Neural cell (in vitro differentiated cells): Measurements from ENCODE around the gene FAM162B. TPM values are rescaled to one million over a fixed set of nuclear protein-coding genes. Genes with fewer than 3 reads are reported as not detected.
"Not testable (repeated sequence)": the region's sequence is repeated elsewhere in the genome, so short reads cannot be mapped to it uniquely, and the experiment has no call there.

Source experiments
- H2AFZ ChIP-seq: fragments of 200-600, 300-800 bp; sonication (generic), shearing (Covaris generic); 2 replicates; pipeline ENCODE4 v1.6.0; 2014; ENCODE audit warnings: low read depth, mild to moderate bottlenecking, antibody characterized with exemption, low read length, moderate library complexity
- H3F3A ChIP-seq: fragments of 200-600 bp; shearing (Covaris generic); 2 replicates; pipeline ENCODE4 v1.6.1; 2016; ENCODE audit warnings: mild to moderate bottlenecking, moderate library complexity, mixed read lengths, antibody characterized with exemption, low read length; ENCODE audit not compliant: insufficient read depth, poor library complexity, severe bottlenecking
- H3K27ac ChIP-seq: fragments of 200-600, 300-800 bp; sonication (generic), shearing (Covaris generic); 2 replicates; pipeline ENCODE4 v1.5.1; 2014; ENCODE audit warnings: mild to moderate bottlenecking, low read length, moderate library complexity
- H3K27me3 ChIP-seq: fragments of 300-800, 200-600 bp; sonication (generic), shearing (Covaris generic); 2 replicates; pipeline ENCODE4 v1.6.0; 2014; ENCODE audit warnings: mild to moderate bottlenecking, low read depth, low read length, moderate library complexity; ENCODE audit not compliant: insufficient read depth
- H3K36me3 ChIP-seq: fragments of 300-800, 200-600 bp; sonication (generic), shearing (Covaris generic); 2 replicates; pipeline ENCODE4 v1.5.1; 2014; ENCODE audit warnings: mild to moderate bottlenecking, antibody characterized with exemption, low read length, moderate library complexity; ENCODE audit not compliant: insufficient read depth
- H3K4me2 ChIP-seq: fragments of 300-800, 200-600 bp; sonication (generic), shearing (Covaris generic); 2 replicates; pipeline ENCODE4 v1.6.0; 2014; ENCODE audit warnings: mild to moderate bottlenecking, low read length
- H3K4me3 ChIP-seq: fragments of 300-800, 200-600 bp; sonication (generic), shearing (Covaris generic); 2 replicates; pipeline ENCODE4 v1.5.1; 2014; ENCODE audit warnings: mild to moderate bottlenecking, low read length, moderate library complexity
- H3K79me2 ChIP-seq: fragments of 200-600 bp; shearing (Covaris generic); replicated peaks from 2 replicates; pipeline ENCODE4 v1.6.0; 2014; ENCODE audit warnings: mild to moderate bottlenecking, low read length, moderate library complexity; ENCODE audit not compliant: insufficient read depth
- H3K9ac ChIP-seq: fragments of 300-800, 200-600 bp; sonication (generic), shearing (Covaris generic); 2 replicates; pipeline ENCODE4 v1.6.1; 2016; ENCODE audit warnings: mild to moderate bottlenecking, low read length, mixed read lengths
- H3K9me2 ChIP-seq: fragments of 200-600 bp; shearing (Covaris generic); 2 replicates; pipeline ENCODE4 v1.6.1; 2016; ENCODE audit warnings: mild to moderate bottlenecking, low read length, mixed read lengths; ENCODE audit not compliant: insufficient read depth
- H3K9me3 ChIP-seq: fragments of 200-600, 300-800 bp; sonication (generic), shearing (Covaris generic); 2 replicates; pipeline ENCODE4 v1.6.1; 2016; ENCODE audit warnings: mild to moderate bottlenecking, mixed run types, low read length, moderate library complexity, mixed read lengths
- H4K20me1 ChIP-seq: fragments of 200-600 bp; shearing (Covaris generic); 2 replicates; pipeline ENCODE4 v1.6.1; 2016; ENCODE audit warnings: mild to moderate bottlenecking, mixed run types; ENCODE audit not compliant: insufficient read depth
- CTCF ChIP-seq: fragments of 450-650 bp; IDR thresholded peaks from 2 replicates; pipeline ENCODE4 v1.5.1; 2014; ENCODE audit warnings: antibody characterized with exemption, mild to moderate bottlenecking, moderate library complexity; ENCODE audit not compliant: poor library complexity, severe bottlenecking
- EP300 ChIP-seq: fragments of 450-650 bp; conservative IDR thresholded peaks from 2 replicates; pipeline ENCODE4 v1.6.1; 2014; ENCODE audit warnings: antibody characterized with exemption, mild to moderate bottlenecking, moderate library complexity; ENCODE audit not compliant: poor library complexity, severe bottlenecking
- EZH2 ChIP-seq: fragments of 200-600, 300-800 bp; shearing (Covaris generic), sonication (generic); IDR thresholded peaks from 2 replicates; pipeline ENCODE4 v1.6.1; 2014; ENCODE audit warnings: antibody characterized with exemption, low read length, borderline replicate concordance, mild to moderate bottlenecking; ENCODE audit not compliant: insufficient read depth, poor library complexity, severe bottlenecking
- MXI1 ChIP-seq: fragments of 450-650 bp; conservative IDR thresholded peaks from 2 replicates; pipeline ENCODE4 v1.6.1; 2014; ENCODE audit warnings: antibody characterized with exemption, mild to moderate bottlenecking; ENCODE audit not compliant: poor library complexity, severe bottlenecking
- POLR2AphosphoS5 ChIP-seq: IDR thresholded peaks from 2 replicates; pipeline ENCODE4 v1.6.1; 2012
- RAD21 ChIP-seq: fragments of 450-650 bp; conservative IDR thresholded peaks from 2 replicates; pipeline ENCODE4 v1.6.1; 2014; ENCODE audit warnings: antibody characterized with exemption, mild to moderate bottlenecking, moderate library complexity
- SMC3 ChIP-seq: fragments of 450-650 bp; conservative IDR thresholded peaks from 2 replicates; pipeline ENCODE4 v1.6.1; 2014; ENCODE audit warnings: antibody characterized with exemption, mild to moderate bottlenecking, moderate library complexity; ENCODE audit not compliant: poor library complexity
- TAF1 ChIP-seq: IDR thresholded peaks from 2 replicates; pipeline ENCODE4 v1.6.1; 2012; ENCODE audit warnings: low read depth
- polyA plus RNA-seq: library from polyadenylated mRNA; depleted of rRNA; stranded (reverse); fragments of >200 nt; gene quantifications from 2 replicates; pipeline ENCODE4 v1.2.3, GENCODE V29; 2014
- TF ChIP-seq, protein P1 (sequence below): IDR thresholded peaks from 2 replicates; pipeline ENCODE4 v1.6.1; 2012; ENCODE audit warnings: borderline replicate concordance

Gene FAM162B
- polyA plus RNA-seq, 1 donor from 2014 or later = not detected

- Histone ChIP-seq H4K20me1 (no peaks in the 10 kb centered on the region), H3K4me3 (no peak overlapping the region), H3K9me3 (no peaks in the 10 kb centered on the region), H3K9me2 (no peaks in the 10 kb centered on the region), H3K79me2 (no peaks in the 10 kb centered on the region), H3K36me3 (peaks cover 6% of the 10 kb centered on the region), H3K27me3 (no peaks in the 10 kb centered on the region), H3K9ac (no peak overlapping the region), H3K4me2 (no peak overlapping the region), H2AFZ (no peak overlapping the region), H3F3A (no peaks in the 10 kb centered on the region), H3K27ac (no peak overlapping the region)
- TF ChIP-seq POLR2AphosphoS5 = no peak
- no peak for TF ChIP-seq EZH2
- no peak for TF ChIP-seq CTCF
- TF ChIP-seq SMC3 = no peak
- no peak for TF ChIP-seq RAD21
- TF ChIP-seq MXI1 = no peak
- TF ChIP-seq EP300 = no peak
- TF ChIP-seq, protein P1, sequence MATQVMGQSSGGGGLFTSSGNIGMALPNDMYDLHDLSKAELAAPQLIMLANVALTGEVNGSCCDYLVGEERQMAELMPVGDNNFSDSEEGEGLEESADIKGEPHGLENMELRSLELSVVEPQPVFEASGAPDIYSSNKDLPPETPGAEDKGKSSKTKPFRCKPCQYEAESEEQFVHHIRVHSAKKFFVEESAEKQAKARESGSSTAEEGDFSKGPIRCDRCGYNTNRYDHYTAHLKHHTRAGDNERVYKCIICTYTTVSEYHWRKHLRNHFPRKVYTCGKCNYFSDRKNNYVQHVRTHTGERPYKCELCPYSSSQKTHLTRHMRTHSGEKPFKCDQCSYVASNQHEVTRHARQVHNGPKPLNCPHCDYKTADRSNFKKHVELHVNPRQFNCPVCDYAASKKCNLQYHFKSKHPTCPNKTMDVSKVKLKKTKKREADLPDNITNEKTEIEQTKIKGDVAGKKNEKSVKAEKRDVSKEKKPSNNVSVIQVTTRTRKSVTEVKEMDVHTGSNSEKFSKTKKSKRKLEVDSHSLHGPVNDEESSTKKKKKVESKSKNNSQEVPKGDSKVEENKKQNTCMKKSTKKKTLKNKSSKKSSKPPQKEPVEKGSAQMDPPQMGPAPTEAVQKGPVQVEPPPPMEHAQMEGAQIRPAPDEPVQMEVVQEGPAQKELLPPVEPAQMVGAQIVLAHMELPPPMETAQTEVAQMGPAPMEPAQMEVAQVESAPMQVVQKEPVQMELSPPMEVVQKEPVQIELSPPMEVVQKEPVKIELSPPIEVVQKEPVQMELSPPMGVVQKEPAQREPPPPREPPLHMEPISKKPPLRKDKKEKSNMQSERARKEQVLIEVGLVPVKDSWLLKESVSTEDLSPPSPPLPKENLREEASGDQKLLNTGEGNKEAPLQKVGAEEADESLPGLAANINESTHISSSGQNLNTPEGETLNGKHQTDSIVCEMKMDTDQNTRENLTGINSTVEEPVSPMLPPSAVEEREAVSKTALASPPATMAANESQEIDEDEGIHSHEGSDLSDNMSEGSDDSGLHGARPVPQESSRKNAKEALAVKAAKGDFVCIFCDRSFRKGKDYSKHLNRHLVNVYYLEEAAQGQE = no peak
- TF ChIP-seq TAF1 = no peak
Observed at GRCh38 chr6:116705917-116706316, 59.6 kb downstream of the FAM162B start.

DNA sequence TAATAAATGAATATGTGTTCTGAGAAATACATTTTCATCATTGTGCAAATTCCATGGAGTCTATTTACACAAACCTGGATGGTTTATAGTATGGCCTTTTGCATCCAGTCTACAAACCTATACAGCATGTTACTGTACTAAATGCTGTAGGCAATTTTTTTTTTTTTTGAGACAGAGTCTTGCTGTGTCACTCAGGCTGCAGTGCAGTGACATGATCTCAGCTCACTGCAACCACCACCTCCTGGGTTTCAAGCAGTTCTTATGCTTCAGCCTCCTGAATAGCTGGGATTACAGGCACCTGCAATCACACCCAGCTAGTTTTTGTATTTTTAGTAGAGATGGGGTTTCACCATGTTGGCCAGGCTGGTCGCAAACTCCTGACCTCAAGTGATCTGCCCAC lies 61.6 kb downstream of the FAM162B start:
- H3K9me2 ChIP-seq, H4K20me1 ChIP-seq, H3K9me3 ChIP-seq, H2AFZ ChIP-seq, H3K27me3 ChIP-seq, H3K4me3 ChIP-seq, H3K4me2 ChIP-seq, H3K27ac ChIP-seq, H3K36me3 ChIP-seq, H3K79me2 ChIP-seq, H3F3A ChIP-seq, H3K9ac ChIP-seq: not testable (repeated sequence)

Other genes starting within 250 kb of the FAM162B start
- not detected in 2 replicates for gene TRAPPC3L, start 220.0 kb downstream of the FAM162B start, polyA plus RNA-seq
- 0.66 TPM in 1 of 2 replicates, not detected in the other for gene CALHM4, start 212.0 kb downstream of the FAM162B start, polyA plus RNA-seq
- gene RWDD1, start 194.2 kb downstream of the FAM162B start, polyA plus RNA-seq = 70.1 and 83.3 TPM in 2 replicates
- gene RSPH4A, start 149.2 kb downstream of the FAM162B start, polyA plus RNA-seq = 10.2 and 11.0 TPM in 2 replicates
- gene ZUP1, start 97.0 kb downstream of the FAM162B start, polyA plus RNA-seq = 50.5 and 52.1 TPM in 2 replicates
- gene KPNA5, start 84.5 kb downstream of the FAM162B start, polyA plus RNA-seq = 45.0 and 48.5 TPM in 2 replicates
- gene GPRC6A, start 63.4 kb upstream of the FAM162B start, polyA plus RNA-seq = not detected in 2 replicates
- gene RFX6, start 111.5 kb upstream of the FAM162B start, polyA plus RNA-seq = not detected in 2 replicates